Ishikawa (cell line): Measurements from ENCODE around the gene DMAC1.

ENCODE experiments used
- CEBPB ChIP-seq: IDR thresholded peaks from 2 replicates; pipeline ENCODE4 v1.6.1; 2012
- CREB1 ChIP-seq: IDR thresholded peaks from 2 replicates; pipeline ENCODE4 v1.6.1; 2012; ENCODE audit warnings: low read depth
- EGR1 ChIP-seq: IDR thresholded peaks from 2 replicates; pipeline ENCODE4 v1.6.1; 2012
- EP300 ChIP-seq: IDR thresholded peaks from 2 replicates; pipeline ENCODE4 v1.6.1; 2012; ENCODE audit warnings: borderline replicate concordance
- NFIC ChIP-seq: IDR thresholded peaks from 2 replicates; pipeline ENCODE4 v1.6.1; 2012
- TAF1 ChIP-seq: IDR thresholded peaks from 2 replicates; pipeline ENCODE4 v1.6.1; 2012; ENCODE audit warnings: low read depth, mild to moderate bottlenecking
- YY1 ChIP-seq: IDR thresholded peaks from 2 replicates; pipeline ENCODE4 v1.6.1; 2012; ENCODE audit warnings: low read depth
- ZBTB7A ChIP-seq: IDR thresholded peaks from 2 replicates; pipeline ENCODE4 v1.6.1; 2012; ENCODE audit warnings: low read depth
- TF ChIP-seq, protein P1 (sequence below): IDR thresholded peaks from 2 replicates; pipeline ENCODE4 v1.6.1; 2012
- TF ChIP-seq, protein P2 (sequence below): IDR thresholded peaks from 2 replicates; pipeline ENCODE4 v1.6.1; 2012
- TF ChIP-seq, protein P3 (sequence below): IDR thresholded peaks from 2 replicates; pipeline ENCODE4 v1.6.1; 2012; ENCODE audit warnings: low read depth, mild to moderate bottlenecking

DNA sequence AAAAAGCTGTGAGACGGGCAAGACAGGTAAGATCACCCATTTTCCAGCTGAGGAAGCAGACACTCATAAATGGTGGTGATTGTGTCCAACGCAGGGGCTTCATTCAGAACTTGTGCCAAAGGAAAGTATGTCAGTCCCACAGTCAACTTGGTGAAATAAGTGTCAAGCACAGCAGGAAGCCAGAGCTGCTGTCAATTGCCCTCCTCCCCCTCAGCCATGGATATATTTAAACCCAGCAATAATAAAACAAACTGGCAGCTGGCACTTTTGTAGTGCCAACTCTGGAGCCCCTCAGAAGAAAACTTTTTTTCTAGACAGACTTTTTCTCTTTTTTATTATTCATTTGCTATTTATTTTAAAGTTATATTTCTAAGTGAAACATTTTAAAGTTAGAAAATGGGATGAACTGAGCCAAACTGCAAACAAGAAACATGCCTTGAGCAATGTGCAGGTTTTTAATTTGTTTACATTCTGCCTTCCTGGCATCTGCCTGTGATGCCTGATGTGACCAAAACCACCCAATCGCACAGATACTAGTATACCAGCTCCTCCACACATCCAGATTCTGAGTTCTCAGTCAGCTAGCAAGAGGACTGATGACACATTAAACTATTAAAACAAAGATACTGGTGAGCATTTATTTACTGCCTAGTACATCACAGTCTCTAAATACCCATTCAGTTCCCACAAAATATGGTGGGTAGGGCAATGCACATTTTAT is 17.0 kb downstream of the DMAC1 start:
- no peak for TF ChIP-seq EP300
- TF ChIP-seq NFIC = no peak
- TF ChIP-seq TAF1 = no peak
- no peak for TF ChIP-seq CEBPB
- TF ChIP-seq ZBTB7A = no peak
- no peak for TF ChIP-seq YY1
- no peak for TF ChIP-seq EGR1
- TF ChIP-seq, protein P1, sequence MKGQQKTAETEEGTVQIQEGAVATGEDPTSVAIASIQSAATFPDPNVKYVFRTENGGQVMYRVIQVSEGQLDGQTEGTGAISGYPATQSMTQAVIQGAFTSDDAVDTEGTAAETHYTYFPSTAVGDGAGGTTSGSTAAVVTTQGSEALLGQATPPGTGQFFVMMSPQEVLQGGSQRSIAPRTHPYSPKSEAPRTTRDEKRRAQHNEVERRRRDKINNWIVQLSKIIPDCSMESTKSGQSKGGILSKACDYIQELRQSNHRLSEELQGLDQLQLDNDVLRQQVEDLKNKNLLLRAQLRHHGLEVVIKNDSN = no peak
- TF ChIP-seq, protein P2, sequence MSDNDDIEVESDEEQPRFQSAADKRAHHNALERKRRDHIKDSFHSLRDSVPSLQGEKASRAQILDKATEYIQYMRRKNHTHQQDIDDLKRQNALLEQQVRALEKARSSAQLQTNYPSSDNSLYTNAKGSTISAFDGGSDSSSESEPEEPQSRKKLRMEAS = no peak
- TF ChIP-seq, protein P3, sequence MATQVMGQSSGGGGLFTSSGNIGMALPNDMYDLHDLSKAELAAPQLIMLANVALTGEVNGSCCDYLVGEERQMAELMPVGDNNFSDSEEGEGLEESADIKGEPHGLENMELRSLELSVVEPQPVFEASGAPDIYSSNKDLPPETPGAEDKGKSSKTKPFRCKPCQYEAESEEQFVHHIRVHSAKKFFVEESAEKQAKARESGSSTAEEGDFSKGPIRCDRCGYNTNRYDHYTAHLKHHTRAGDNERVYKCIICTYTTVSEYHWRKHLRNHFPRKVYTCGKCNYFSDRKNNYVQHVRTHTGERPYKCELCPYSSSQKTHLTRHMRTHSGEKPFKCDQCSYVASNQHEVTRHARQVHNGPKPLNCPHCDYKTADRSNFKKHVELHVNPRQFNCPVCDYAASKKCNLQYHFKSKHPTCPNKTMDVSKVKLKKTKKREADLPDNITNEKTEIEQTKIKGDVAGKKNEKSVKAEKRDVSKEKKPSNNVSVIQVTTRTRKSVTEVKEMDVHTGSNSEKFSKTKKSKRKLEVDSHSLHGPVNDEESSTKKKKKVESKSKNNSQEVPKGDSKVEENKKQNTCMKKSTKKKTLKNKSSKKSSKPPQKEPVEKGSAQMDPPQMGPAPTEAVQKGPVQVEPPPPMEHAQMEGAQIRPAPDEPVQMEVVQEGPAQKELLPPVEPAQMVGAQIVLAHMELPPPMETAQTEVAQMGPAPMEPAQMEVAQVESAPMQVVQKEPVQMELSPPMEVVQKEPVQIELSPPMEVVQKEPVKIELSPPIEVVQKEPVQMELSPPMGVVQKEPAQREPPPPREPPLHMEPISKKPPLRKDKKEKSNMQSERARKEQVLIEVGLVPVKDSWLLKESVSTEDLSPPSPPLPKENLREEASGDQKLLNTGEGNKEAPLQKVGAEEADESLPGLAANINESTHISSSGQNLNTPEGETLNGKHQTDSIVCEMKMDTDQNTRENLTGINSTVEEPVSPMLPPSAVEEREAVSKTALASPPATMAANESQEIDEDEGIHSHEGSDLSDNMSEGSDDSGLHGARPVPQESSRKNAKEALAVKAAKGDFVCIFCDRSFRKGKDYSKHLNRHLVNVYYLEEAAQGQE = no peak
- no peak for TF ChIP-seq CREB1
